Measurements from ENCODE around the gene UBQLN4. TPM values are rescaled to one million over a fixed set of nuclear protein-coding genes. Genes with fewer than 3 reads are reported as not detected.

Gene UBQLN4
- polyA plus RNA-seq, 1 experiment: 22.7 TPM

- CTCF ChIA-PET: interaction anchor here (2.6 to 3.3 kb wide), 2 partner anchors 15 to 144 kb away, joined by 15 to 16 read pairs; no protein-coding TSS in a partner anchor
Observed at GRCh38 chr1:156081180-156081916, 27.8 kb upstream of the UBQLN4 start.

DNA sequence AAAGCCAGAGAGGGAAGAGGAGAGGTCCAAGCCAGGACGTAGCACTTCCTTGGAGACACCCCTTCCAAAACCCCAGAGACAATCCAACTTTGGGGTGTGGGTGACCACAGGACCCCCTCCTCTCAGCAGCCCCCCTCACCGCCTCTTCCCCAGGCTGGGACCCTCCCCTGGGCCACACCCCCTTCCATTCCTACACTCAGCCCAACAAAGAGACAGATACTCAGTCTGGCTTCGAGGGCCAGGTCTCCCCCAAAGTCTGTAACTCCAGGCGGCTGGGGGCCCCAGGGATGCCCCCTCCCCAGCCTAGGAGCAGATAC, 27.2 kb upstream of the UBQLN4 start:
- H3K27me3 ChIP-seq (ENCODE audit: control insufficient read depth, insufficient read depth, low read length): no peaks in the 10 kb centered on the region
- H3K9me3 ChIP-seq (ENCODE audit: control insufficient read depth, insufficient read depth, low read length): no peaks in the 10 kb centered on the region; the same call in 1 of the 2 replicates
- POLR2A ChIA-PET: interaction anchor here (0.6 kb wide), 1 partner anchor 160 kb away, joined by 3 read pairs; no protein-coding TSS in a partner anchor
- CTCF ChIA-PET: interaction anchor here (1.3 kb wide), 1 partner anchor 10 kb away, joined by 3 read pairs; no protein-coding TSS in a partner anchor
- no peak for DNase-seq (ENCODE audit: low read depth, low spot score)
- H3K4me3 ChIP-seq (ENCODE audit: low read depth, low read length): peak overlapping the region; percentile 87
- H3K27ac ChIP-seq (ENCODE audit: low read depth, low read length): peak overlapping the region; percentile 61
- TF ChIP-seq CTCF (IDR thresholded peaks at IDR 0.05; ENCODE audit: low read depth, low read length): no peak

More at GRCh38 chr1:156081180-156081916, 27.8 kb upstream of the UBQLN4 start:
- TF ChIP-seq CTCF (IDR thresholded peaks at IDR 0.05; ENCODE audit: low read depth, low read length): no peak
- no peaks in the 10 kb centered on the region for H3K27me3 ChIP-seq (ENCODE audit: control insufficient read depth, insufficient read depth, low read length)
- no peak for DNase-seq (ENCODE audit: low read depth, low spot score)
- POLR2A ChIA-PET: interaction anchor here (0.6 to 0.7 kb wide), 3 partner anchors 147 to 1579 kb away, joined by 3 to 7 read pairs (median 6); partner anchors contain the start of genes KHDC4, SHE and TDRD10
- peak overlapping the region; percentile 61 for H3K27ac ChIP-seq (ENCODE audit: low read depth, low read length)
- no peaks in the 10 kb centered on the region; the same call in 1 of the 2 replicates for H3K9me3 ChIP-seq (ENCODE audit: control insufficient read depth, insufficient read depth, low read length)
- peak overlapping the region; percentile 87 for H3K4me3 ChIP-seq (ENCODE audit: low read depth, low read length)

DNA sequence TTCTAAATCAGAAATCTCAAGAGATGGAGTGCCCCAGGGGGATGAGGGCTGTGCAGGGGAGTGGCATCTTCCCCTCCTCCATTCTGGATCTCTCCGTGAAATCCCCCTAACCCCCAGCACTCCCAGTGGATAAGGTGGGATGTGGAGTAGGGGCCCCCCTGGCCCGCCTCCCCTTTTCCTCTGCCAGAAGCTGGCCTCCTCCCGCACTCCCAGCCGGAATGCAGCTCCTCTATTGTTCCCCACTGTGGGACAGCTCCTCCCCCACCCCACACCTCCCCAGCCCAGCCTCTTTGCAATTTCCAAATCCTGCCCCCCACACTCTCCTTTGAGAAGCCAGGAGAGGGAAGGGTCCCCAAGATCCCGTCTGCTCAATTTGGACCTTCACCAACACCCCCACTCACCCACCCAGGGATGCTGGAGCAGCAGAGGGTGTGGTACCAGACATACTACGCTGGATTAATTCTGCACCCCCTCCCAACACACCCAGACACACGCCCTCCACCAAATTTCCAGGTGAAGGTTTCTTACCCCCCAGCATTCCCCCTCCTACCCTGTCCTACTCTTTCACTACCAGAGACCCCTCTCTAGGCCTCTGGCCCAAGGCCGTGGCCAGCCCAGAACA, 26.8 kb upstream of the UBQLN4 start:
- Histone ChIP-seq H3K27me3 (ENCODE audit: control insufficient read depth, insufficient read depth, low read length) (no peaks in the 10 kb centered on the region), H3K9me3 (ENCODE audit: control insufficient read depth, insufficient read depth, low read length) (no peaks in the 10 kb centered on the region; the same call in 1 of the 2 replicates), H3K27ac (ENCODE audit: low read depth, low read length) (no peak overlapping the region), H3K4me3 (ENCODE audit: low read depth, low read length) (peak overlapping the region; percentile 87)
- ChIA-PET POLR2A (interaction anchor here (0.6 kb wide), 1 partner anchor 161 kb away, joined by 3 read pairs; no protein-coding TSS in a partner anchor), CTCF (interaction anchor here (1.3 kb wide), 1 partner anchor 11 kb away, joined by 3 read pairs; no protein-coding TSS in a partner anchor)
- no peak for DNase-seq (ENCODE audit: low read depth, low spot score)
- TF ChIP-seq CTCF (IDR thresholded peaks at IDR 0.05; ENCODE audit: low read depth, low read length): no peak

DNA sequence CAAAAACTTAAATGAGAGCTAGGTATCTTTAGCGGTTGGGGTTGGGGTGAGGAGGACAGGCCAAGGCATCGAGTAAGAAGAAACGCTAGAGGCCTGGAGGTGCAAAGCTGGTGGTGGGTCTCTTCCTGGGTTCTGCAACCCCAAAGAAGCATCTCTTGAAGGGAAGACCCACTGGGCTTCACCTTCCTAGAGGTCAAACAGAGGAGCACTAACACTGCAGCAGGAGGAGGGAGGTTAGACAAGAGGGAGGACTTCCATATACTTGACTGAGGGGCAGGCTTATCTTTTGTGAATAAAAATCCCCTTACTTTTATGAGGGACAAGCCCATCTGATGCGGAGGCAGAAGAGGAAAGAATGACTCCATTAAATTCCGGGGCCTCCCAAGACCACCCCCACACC, 26.2 kb upstream of the UBQLN4 start:
- Histone ChIP-seq H3K27me3 (ENCODE audit: control insufficient read depth, insufficient read depth, low read length) (no peaks in the 10 kb centered on the region), H3K9me3 (ENCODE audit: control insufficient read depth, insufficient read depth, low read length) (no peaks in the 10 kb centered on the region; the same call in 1 of the 2 replicates), H3K4me3 (ENCODE audit: low read depth, low read length) (peak overlapping the region; percentile 87), H3K27ac (ENCODE audit: low read depth, low read length) (no peak overlapping the region)
- ChIA-PET POLR2A (no interaction called here), CTCF (interaction anchor here (0.6 to 1.3 kb wide), 3 partner anchors 11 to 145 kb away, joined by 3 to 6 read pairs (median 3); no protein-coding TSS in a partner anchor)
- DNase-seq (ENCODE audit: low read depth, low spot score): no peak
- TF ChIP-seq CTCF (IDR thresholded peaks at IDR 0.05; ENCODE audit: low read depth, low read length): no peak
